T-helper 1 cell treated with Interleukin-12 subunit alpha and Interleukin-12 subunit beta and Interleukin-4 antibody, amounts not matched to agents 30 ng/mL and 1 ng/mL, for 36 hours (primary cell): ENCODE results near the gene EVA1A. TPM values are rescaled to one million over a fixed set of nuclear protein-coding genes. Genes with fewer than 3 reads are reported as not detected.

Experiments used
- intact Hi-C: fragments of 100-400 bp; cut with micrococcal nuclease; formaldehyde crosslinking; loops from one replicate; pipeline ENCODE4 v1.15.1; 2024
- total RNA-seq: library from RNA; stranded (reverse); gene quantifications from 2 replicates; pipeline ENCODE4 v1.2.3, GENCODE V29; 2022

Gene EVA1A
- total RNA-seq, 1 donor from 2014 or later = not detected

GRCh38 chr2:75545387-75545786, 15.4 kb downstream of the EVA1A start:
- intact Hi-C loops = no loop called here

GRCh38 chr2:75543446-75543845, 17.3 kb downstream of the EVA1A start:
- intact Hi-C loops = no loop called here

- intact Hi-C loops = no loop called here
Measured at GRCh38 chr2:75541430-75541829, 19.3 kb downstream of the EVA1A start.

- intact Hi-C loops = no loop called here
Measured at GRCh38 chr2:75540994-75541393, 19.7 kb downstream of the EVA1A start.

GRCh38 chr2:75539955-75540716, 20.6 kb downstream of the EVA1A start:
- intact Hi-C loops = no loop called here

GRCh38 chr2:75538521-75539490, 21.9 kb downstream of the EVA1A start:
- intact Hi-C loops = no loop called here

- intact Hi-C loops = no loop called here
Measured at GRCh38 chr2:75537658-75538057, 23.1 kb downstream of the EVA1A start.

- intact Hi-C loops = no loop called here
Measured at GRCh38 chr2:75533135-75533534, 27.6 kb downstream of the EVA1A start.

- intact Hi-C loops = no loop called here
Measured at GRCh38 chr2:75532488-75532887, 28.3 kb downstream of the EVA1A start.

GRCh38 chr2:75528221-75528977, 32.3 kb downstream of the EVA1A start:
- intact Hi-C loops = no loop called here

GRCh38 chr2:75527676-75528075, 33.1 kb downstream of the EVA1A start:
- intact Hi-C loops = no loop called here

- intact Hi-C loops = no loop called here
Measured at GRCh38 chr2:75526842-75527241, 33.9 kb downstream of the EVA1A start.

- intact Hi-C loops = no loop called here
Measured at GRCh38 chr2:75525434-75526310, 35.1 kb downstream of the EVA1A start.

GRCh38 chr2:75524276-75524911, 36.3 kb downstream of the EVA1A start:
- intact Hi-C loops = no loop called here

GRCh38 chr2:75523313-75524275, 37.1 kb downstream of the EVA1A start:
- intact Hi-C loops = no loop called here

- intact Hi-C loops = no loop called here
Measured at GRCh38 chr2:75522543-75523312, 38.0 kb downstream of the EVA1A start.

- intact Hi-C loops = no loop called here
Measured at GRCh38 chr2:75521225-75521872, 39.4 kb downstream of the EVA1A start.

- intact Hi-C loops = no loop called here
Measured at GRCh38 chr2:75519843-75520242, 40.9 kb downstream of the EVA1A start.
